ENCODE results near the gene CHRNE. TPM values are rescaled to one million over a fixed set of nuclear protein-coding genes. Genes with fewer than 3 reads are reported as not detected.

The CHRNE gene
- total RNA-seq, 1 experiment from 2014 or later: 0.31 TPM

- Mint-ChIP-seq H3K9me3 (no peaks in the 10 kb centered on the region), H3K27ac (peak overlapping the region in 2 of 3 experiments; percentile 3 to 44; a peak in 3 of 7 replicates), H3K27me3 (ENCODE audit: low read depth) (no peaks in the 10 kb centered on the region), H3K4me3 (no peak overlapping the region), H3K36me3 (ENCODE audit: insufficient read depth in 1 of 3, low read depth in 3 of 3) (peaks cover 0 to 17% (median 5%) of the 10 kb centered on the region in 3 experiments; a peak in 4 of 7 replicates), H3K4me1 (peaks cover 69 to 74% of the 10 kb centered on the region in 2 experiments)
- no peak overlapping the region for H3K14ac ChIP-seq (ENCODE audit: insufficient read depth, low read length)
- H3T11ph ChIP-seq (ENCODE audit: low read length): no peak overlapping the region
- H3K4ac ChIP-seq (ENCODE audit: low read depth, low read length): no peak overlapping the region
- H3K23me2 ChIP-seq (ENCODE audit: insufficient read length, low read depth, low read length, poor library complexity, severe bottlenecking): no peaks in the 10 kb centered on the region
- H4K20me1 ChIP-seq (ENCODE audit: control insufficient read depth, insufficient read depth, insufficient read length): no peaks in the 10 kb centered on the region
- no peak overlapping the region for H2BK120ac ChIP-seq (ENCODE audit: low read depth, low read length, poor library complexity, severe bottlenecking)
- peaks cover 2% of the 10 kb centered on the region; the same call in 1 of the 2 replicates for H3K79me2 ChIP-seq (ENCODE audit: insufficient read depth, low read length)
- H2BK15ac ChIP-seq (ENCODE audit: low read depth, low read length): no peak overlapping the region
- no peak overlapping the region for H2BK12ac ChIP-seq (ENCODE audit: insufficient read length, low read depth, low read length)
- H4K8ac ChIP-seq (replicated peaks; ENCODE audit: insufficient read length, low read depth, low read length): no peak overlapping the region
- H2AFZ ChIP-seq (ENCODE audit: low read length): no peak overlapping the region
- H3K4me1 ChIP-seq (ENCODE audit: insufficient read depth, low read length): peaks cover 8% of the 10 kb centered on the region; the same call in 1 of the 2 replicates
- DNase-seq: no peak
- no peak overlapping the region for H3K23ac ChIP-seq (ENCODE audit: insufficient read length, low read depth, low read length)
- H3K9ac ChIP-seq (ENCODE audit: extremely low read depth, insufficient read length, low read length): no peak overlapping the region
- no peak overlapping the region for H2AK5ac ChIP-seq (ENCODE audit: insufficient read length, low read length)
- no peaks in the 10 kb centered on the region for H3K9me3 ChIP-seq (ENCODE audit: control insufficient read depth, low read depth, low read length)
- no peak overlapping the region for H2BK5ac ChIP-seq (ENCODE audit: insufficient read length, low read length)
- H3K4me2 ChIP-seq (ENCODE audit: insufficient read depth, insufficient read length, low read length): no peak overlapping the region
- H3K27ac ChIP-seq (ENCODE audit: insufficient read length, low read depth, low read length): no peak overlapping the region
- no peak overlapping the region for H2BK20ac ChIP-seq (ENCODE audit: low read depth, low read length, poor library complexity, severe bottlenecking)
- TF ChIP-seq CTCF (conservative IDR thresholded peaks at IDR 0.05): no peak
- H3K56ac ChIP-seq (ENCODE audit: insufficient read length, low read depth, low read length): no peak overlapping the region
- H3K79me1 ChIP-seq (ENCODE audit: insufficient read depth, low read depth, low read length, poor library complexity, severe bottlenecking): no peaks in the 10 kb centered on the region
- no peak overlapping the region for H4K91ac ChIP-seq (ENCODE audit: insufficient read length, low read depth, low read length)
- H4K5ac ChIP-seq (ENCODE audit: insufficient read length, low read depth, low read length): no peak overlapping the region
- no peak overlapping the region for H3K18ac ChIP-seq (ENCODE audit: insufficient read length, low read depth, low read length)
- no peaks in the 10 kb centered on the region; the same call in 1 of the 2 replicates for H3K27me3 ChIP-seq (ENCODE audit: insufficient read depth, low read length)
Measured at GRCh38 chr17:4852567-4853207, 50.2 kb downstream of the CHRNE start.

Data from H9 (cell line).